Measurements from ENCODE around the gene WDR35.

The WDR35 gene

DNA sequence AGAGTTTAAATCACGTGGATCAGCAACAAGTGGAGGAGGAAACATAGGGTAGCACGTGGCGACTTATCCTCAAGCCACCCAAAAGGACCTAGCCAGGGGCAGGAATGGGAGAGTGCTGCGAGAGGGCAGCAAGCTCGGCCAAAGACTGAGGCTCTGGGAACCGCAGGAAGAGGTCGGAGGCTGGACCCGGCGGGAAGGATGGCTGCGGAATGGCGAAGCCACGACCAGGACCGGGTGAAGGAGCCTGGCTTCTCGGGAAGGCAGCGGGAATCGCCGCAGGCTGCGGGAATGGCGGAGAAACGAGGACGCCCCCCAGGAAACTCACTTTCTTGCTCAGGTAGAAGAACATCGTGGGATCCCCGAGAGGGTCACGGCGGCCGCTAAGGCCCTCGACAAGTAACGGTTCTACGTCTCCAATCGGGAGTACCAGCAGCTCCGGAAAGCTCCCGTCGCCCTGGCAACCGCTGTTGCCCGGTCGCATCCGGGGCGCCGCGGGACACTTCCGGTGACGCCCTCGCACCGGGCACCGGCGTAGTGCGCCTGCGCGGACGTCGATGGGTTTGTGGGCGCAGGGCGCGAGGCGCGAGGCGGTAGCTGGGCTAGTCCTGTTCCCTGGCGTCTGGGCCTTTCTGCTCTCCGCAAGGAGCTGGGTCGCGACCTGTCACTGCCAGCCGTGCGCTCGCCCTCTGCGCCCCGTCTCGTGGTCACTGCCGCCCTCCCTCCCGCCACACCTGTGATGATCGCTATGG is at the start of gene WDR35:
Gene WDR35, minus strand, starts transcription at position 439 of the 749 bp plus-strand sequence. Its CDS starts 90 bp downstream, at position 349.
- peak; percentile 78 for DNase-seq

DNA sequence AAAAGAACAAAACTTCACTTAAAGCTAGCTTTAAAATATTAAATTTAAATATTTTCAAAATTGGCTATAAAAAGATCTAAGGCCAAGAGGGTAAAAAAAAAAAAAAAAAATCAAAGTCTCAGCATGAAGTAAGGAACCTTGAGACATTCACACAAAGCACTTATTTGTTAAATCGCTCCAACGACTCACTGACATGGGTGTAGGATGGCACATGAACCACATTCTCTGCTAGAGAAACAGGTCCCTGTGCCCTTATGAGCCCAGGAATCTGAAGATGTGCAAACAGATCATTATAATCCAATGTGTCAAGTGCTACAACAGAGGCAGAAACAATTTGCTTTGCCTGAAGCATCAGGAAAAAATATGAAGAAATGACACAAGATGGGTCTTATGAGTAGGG is 47.8 kb upstream of the WDR35 start:
- DNase-seq = no peak

DNA sequence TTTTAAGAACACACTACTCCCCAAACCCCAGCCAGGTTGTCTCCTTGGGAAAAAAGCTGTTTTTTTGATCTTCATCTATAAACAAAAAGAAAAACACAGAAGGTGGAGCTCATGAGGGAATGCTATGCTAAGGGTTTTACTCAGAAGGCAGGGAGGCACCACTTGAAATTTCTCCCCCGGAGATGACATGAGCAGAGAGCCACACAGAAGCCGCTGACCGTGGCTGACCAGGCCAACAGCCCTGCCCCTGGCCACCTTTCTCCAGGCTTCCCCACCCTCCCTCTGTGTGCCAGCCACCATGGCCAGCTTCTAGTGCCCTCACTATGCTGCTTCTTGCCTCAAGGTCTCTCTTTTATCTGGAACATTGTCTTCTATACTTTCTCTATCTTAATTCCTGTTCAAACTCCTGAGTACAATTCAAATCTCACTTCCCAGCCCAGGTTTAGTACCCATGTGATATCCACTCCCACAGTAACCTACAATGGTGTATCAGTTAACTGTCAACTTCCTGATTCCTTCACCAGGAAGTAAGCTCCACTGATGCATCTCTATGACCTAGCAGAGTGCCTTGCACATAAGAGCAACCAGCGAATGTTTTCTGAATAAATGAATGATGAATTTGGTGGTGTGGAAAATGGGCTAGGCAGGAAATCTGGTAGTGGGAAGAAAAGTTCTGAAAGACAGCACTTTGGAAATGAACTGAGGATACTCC is 46.2 kb upstream of the WDR35 start:
- no peak for DNase-seq

DNA sequence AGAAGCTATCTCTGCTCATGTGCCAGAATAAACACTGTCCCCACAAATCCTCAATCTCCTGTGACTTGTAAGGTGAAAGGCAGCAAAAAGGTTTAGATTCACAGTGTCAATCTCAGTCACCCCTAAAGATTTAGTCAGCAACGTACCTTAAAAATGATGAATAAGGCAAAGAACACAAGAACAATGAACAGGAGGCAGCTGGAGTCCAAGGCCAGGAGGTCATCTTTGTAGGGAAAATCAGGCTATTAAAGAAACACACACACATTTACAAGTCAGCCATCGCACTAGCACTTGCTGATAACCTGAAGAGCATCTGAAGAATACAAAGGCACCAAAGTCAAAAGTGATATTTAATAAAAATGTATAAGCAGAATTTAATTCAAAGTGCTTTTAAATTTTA is 44.9 kb upstream of the WDR35 start:
- no peak for DNase-seq

DNA sequence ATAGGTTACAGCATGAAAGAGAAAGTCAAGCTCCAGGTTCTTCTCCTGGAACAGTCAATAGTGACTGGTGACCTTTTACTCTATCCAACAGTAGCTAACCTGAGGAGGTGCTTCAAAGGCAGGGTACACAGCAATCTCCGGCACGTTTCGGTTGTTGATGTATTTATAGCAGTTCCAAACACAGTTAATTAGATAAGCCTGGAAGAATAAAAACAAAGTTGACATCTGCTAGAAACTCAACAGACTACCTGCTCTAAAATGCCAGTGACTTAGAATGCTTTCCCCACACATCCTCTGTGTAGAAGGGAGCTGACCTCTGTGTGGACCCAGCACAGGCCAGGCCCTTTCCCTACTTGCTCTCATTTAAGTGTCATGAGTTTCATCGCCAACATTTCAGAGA is 44.3 kb upstream of the WDR35 start:
- no peak for DNase-seq

DNA sequence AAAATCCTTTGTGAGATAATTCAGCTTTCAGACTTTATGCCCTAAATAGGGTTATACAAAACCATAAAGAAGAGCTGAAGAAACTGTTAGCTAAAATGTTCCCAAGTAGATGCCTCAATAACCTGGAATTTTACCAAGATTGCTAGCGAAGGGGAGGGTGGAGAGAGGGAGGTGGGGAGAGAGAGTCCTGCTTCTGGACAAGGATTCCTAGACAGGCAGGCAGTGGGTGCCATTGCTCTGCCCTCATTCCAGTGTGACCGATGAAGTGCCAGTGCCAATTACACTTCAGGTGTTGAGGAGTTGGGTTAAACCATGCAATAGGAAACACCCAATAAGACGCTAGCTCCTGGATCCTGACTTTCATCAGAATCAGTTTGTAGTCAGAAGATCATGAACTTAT is 43.4 kb upstream of the WDR35 start:
- DNase-seq = no peak

DNA sequence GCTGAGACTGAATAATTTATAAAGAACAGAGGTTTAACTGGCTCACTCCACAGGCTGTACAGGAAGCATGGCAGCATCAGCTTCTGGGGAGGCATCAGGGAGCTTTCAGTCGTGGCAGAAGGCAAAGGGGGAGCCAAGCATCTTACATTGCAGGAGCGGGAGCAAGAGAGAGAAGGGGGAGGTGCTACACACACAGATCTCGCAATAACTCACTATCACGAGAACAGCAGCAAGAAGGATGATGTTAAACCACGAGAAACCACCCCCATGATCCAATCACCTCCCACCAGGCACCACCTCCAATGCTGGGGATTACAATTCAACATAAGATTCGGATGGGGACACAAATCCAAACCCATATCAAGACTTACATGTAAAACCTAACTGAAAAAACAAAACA is 40.3 kb upstream of the WDR35 start:
- no peak for DNase-seq

DNA sequence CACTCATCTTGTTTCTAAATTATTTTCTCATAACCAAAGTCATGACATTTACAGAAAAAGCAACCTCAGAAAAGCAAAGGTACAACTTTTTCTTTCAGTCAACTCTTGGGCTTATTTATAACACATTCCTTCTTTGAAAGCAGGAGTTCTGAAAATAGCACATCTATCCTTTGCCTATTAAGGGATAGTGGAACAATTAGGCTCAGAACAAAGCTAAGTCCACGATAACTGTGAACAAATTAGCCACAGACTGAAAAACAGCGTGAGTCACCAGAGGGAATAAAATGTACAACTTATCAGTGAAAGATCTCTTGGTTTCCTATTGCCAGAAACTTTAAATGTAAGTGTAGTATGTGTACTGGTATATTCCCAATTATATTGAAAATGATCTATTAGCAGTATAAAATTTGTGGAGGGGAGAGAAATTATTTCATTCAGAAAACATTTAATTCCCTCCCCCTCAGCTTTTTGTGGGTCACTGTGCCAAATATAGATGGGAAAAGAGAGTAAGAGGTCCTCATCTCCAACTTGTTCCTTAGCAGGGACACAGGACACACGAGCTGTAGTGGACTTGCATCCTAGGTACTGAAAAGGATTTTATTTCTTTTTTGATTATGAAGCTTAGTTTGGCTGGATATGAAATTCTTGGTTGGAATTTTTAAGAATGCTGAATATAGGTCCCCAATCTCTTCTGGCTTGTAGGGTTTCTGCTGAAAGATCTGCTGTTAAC is 38.0 kb upstream of the WDR35 start:
- DNase-seq = no peak

DNA sequence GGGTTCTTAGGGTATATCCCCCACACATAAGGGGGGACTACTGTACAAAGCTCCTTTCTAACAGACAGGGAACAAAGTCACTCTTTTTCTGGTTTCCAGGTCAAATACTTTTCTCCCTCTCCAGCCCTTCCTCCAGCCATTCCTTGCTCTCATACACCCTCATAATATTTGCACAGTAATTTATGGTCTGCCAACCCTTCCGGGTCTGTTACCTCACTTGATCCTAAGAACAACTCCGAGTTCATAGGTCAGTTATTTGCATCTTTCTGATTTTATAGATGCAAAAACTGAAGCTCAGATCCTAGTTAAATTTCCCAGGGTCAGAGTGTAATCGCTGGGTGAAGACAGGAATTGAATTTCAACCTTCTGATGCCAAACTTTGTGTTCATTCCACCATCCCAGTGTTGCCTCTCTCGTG is 37.4 kb upstream of the WDR35 start:
- no peak for DNase-seq

DNA sequence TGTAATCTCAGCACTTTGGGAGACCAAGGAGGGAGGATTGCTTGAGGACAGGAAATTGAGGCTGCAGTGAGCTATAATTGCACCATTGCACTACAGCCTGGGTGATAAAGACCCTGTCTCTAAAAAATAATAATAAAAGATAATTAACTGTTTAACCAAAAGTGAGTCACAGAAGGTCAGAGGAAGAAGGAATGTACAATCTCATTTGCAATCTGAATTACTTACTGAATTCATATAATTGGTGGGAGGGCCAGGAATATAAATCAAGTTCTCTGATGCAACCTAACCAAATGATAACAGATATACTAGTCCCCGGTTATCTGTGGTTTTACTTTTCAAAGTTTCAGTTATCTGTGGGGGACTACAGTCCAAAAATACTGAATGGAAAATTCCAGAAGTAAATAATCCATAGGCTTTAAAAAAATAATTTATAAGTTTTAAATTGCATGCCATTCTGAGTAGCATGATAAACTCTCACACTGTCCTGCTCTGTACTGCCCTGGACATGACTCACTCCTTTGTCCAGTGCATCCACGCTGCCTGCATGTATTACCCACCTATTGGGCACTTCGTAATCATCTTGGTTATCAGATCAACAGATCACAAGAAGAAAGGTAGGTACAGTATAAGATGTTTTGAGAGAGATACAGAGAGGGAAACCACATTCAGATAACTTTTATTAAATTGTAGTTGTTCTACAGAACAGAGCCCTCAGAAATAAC is 35.3 kb upstream of the WDR35 start:
- no peak for DNase-seq

DNA sequence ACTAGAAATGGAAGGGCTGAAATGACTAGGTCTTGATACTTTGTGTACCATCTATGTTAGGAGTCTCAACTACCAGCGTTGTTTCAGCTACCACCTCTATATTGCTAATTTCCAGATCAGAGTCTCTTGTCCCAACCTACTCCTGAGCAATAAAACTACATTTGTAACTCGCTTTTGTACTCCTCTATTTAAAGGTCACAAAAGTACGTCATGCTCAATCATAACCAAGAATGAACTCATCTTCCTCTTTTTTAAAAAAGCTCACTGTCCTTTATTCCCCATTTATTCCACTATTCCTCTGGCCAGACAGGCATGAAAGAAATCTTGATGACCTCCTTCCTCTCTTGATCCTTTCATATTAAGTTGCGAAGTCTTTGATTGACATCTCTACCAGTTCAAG is 33.8 kb upstream of the WDR35 start:
- DNase-seq = no peak

DNA sequence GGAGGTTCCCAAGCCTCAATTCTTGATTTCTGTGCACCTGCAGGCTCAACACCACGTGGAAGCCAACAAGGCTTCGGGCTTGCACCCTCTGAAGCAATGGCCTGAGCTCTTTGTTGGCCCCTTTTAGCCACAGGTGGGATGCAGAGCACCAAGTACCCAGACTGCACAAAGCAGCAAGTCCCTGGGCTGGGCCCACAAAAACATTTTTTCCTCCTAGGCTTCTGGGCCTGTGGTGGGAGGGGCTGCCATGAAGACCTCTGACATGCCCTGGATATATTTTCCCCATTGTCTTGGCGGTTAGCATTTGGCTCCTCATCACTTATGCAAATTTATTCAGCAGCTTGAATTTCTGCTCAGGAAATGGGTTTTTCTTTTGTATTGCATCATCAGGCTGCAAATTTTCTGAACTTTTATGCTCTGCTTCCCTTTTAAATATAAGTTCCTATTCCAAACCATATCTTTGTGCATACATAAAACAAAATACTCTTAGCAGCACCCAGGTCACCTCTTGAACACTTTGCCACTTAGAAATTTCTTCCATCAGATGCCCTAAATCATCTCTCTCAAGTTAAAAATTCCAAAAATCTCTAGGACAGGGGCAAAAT is 31.6 kb upstream of the WDR35 start:
- DNase-seq = no peak

DNA sequence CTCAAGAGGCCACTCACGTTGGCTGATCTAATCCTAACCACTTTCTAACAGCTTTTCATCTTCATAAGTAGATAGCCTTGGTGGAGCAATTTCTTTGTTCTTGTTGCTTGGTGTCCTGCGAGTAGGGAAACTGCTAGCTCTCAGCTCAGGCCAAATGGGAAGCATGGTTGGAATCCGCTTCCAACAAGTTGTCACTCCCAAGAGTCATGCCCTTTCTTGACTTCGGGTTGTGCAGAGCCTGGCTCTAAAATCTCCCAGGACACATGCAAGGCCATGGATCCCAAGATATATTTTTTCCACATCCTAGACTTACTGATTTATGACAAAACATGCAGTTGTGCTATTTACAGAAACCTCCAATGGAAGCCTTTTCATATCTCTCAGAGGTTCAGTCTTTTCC is 29.8 kb upstream of the WDR35 start:
- no peak for DNase-seq

DNA sequence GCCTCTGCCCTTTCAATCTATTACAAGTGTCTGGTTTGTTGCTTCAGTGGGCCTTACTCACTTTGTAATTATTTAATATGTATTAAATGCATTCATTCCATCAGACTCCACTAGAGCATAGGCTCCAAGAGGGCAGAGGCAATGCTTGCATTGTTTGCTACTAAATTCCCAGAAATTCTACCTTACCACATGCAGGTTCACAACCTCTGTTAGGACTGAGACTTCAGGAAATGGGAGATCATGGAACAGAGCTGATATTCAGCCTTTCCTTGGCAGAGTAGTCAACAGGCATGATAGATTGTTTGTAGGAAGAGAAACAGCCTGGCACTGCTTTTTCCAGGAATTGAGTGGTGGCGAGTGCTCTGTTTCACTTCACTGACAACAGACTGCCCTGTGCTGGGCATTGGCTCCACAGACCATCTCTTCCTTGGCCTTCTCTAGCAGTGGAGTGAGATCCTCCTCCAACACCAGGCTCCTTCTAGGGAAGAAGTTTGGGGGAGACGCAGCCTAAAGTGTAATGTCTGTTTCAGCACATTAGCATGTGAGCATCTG is 28.8 kb upstream of the WDR35 start:
- DNase-seq = no peak

DNA sequence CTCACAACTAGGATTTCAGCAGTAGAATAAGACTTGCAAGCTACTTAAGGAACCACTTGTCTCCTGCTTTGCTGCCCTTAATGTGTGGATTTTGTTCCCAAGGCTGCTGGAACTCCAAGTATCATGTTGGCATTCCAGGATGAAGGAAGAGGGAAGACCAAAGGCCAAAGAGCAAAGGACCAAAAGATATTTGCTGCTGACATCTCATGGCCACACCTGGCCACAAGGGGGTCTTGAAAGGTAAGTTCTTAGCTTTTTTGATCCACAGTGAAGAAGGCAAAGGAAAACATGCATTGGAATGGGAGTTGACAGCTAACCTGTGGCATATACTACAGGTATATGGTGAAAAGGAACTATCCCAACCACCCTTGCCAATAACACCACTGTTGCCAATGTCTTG is 26.4 kb upstream of the WDR35 start:
- no peak for DNase-seq

DNA sequence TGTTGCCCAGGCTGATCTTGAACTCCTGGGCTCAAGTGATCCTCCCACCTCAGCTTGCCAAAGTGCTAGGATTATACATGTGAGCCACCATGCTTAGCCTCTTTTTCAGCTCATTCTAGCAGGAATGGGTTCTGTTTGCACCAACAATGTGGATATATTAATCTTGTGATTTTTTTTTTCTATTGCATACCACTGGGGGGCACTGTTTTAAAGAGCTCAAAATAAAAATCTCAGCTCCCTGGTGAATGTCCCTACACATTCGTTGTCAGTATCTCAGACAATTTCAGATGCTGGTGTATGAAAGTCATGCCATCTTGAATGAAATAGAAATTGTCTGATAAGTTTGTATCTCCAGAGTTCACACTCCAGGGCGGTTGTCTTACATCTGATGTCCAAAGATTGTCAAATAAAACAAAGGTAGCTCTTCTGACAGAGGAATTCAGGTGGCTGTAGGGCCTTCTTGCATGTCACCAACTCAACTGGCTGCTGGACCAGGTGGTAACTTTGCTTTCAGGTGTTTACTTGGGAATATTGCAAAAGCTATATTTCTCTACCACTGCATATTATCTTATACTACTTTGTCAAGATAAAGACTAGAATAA is 25.7 kb upstream of the WDR35 start:
- no peak for DNase-seq

DNA sequence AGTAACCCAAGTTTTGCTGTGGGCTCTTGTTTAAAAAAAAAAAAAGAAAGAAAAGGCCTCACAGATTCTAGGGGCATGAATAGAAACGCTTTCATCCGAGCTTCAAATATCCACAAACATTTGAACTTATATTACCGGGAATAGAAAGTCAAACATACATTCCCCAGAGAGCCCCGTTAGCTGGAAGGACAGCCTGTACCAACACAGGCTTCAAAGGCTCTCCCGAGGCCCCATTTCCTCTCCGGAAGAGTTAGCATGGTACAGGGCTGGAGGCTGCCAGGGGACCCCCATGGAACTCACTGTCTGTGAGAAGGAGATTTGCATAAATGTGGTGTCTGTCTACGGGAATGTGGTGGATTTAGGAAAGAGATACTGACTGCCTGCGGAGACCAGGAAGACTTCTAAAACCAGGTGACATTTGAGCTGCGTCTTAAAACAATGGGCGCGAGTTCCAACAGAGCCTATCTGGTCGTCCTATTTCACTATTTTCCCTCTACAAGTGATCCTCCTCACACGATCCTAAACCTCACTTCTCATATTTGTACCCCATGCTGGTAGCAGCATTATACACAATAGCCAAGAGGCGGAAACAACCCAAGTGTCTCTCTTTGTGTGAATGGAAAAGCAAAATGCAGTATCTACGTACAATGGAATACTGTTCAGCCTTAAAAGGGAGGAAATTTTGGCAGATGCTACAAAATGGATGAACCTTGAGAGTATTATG is 23.4 kb upstream of the WDR35 start:
- DNase-seq = no peak

DNA sequence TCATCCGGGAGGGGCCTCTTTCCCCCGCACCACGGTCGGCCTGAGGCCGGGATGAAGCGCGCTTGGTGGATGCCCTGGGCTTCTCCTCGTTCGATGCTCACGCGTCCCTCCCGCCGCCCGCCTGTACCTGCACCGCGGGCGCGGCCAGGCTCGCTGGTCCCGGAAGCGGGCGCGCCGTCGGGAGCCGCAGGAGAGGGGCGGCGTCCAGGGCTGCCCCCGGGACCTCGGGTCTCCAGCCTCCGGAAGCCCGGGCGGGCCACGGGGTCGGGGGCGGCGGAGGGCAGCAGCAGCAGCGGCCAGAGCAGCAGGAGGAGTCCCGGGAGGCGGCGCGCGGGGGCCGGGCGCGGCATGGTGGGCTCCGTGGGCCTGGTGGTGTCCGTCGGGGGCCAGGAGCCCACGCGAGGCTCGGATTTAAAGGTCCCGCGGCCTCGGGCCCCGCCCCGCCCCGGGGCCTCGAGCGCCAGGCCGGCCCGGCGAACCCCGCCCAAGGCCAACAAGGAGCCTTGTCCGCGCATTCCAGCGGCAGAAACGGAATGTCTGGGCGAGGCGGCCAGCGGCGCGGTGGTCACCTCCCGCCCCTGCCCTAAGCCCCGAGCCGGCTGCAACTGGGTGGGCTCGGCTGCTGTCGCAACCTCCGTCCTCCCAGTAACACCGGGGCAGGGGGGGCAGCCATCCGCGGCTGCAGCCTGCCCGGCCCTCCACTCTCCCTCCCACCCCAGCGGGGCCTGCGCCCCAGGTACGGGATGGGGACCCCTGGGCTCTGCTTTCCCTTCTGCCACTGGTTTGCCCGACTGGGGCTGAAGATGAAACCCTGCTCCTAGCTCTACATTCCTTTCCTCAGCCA is 22.6 kb upstream of the WDR35 start, which contains the start of gene MATN3:
Gene MATN3, minus strand, starts transcription at position 387 of the 844 bp plus-strand sequence. Its CDS starts 37 bp downstream, at position 350.
- no peak for DNase-seq

DNA sequence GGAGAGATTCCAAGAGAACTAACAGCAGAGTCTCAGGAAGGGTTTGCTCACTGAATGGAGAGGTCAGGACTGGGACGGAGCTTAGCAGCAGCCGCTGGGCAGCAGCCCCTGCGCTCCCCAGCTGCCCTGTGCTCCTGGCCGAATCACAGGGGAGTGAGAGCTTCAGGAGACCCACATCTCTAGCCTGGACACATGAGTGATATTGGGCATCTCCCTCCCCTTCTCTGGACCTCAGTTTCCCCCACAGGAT is 22.1 kb upstream of the WDR35 start:
- DNase-seq = no peak

DNA sequence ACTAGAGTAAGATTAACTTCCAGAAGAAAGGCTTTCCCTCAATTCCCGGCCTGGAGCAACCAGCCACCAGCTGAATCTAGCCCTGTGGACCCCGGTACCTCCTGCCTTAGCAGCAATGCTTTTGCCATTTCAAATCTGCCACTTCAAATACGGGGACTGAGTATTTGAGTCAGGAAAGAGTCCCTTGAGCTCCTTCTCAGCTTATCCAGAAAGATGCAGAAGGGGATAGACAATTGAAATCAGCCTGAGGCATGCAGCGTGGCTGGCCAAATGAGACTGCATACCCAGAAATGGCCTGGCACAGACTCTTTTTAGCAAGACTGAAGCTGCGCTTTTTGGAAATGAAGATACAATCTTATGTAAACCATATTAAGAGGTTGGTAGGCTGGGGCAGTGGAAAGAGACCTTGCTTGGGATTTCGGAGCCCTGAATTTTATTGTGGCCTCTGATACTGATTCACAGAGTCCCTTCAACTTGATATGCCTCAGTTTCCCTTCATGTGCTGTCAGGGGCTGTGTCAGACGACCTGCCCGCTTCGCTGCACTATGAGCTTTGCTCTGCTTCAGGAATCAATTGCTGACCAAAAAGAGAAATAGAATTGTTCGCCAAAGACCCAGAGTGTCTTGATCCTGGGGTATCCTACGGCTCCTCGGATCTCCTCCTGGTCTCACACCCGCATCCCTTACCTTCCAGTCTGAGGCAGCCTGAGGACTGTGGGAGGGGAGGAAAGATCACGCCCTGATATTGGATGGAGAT is 21.5 kb upstream of the WDR35 start:
- no peak for DNase-seq

All from SHP77 treated with DMSO at 0.1 percent for 48 hours (cell line).